HUES48 (cell line): Measurements from ENCODE around the gene RNF11.

ENCODE experiments used
- H3K27ac ChIP-seq: one replicate; pipeline ENCODE4 v1.7.0; 2013; ENCODE audit warnings: low read depth, low read length, inconsistent platforms
- H3K27me3 ChIP-seq: 2 replicates; pipeline ENCODE4 v1.6.1; 2013; ENCODE audit warnings: mild to moderate bottlenecking, low read length; ENCODE audit not compliant: control insufficient read depth, insufficient read depth
- H3K36me3 ChIP-seq: 2 replicates; pipeline ENCODE4 v1.6.1; 2013; ENCODE audit warnings: low read length; ENCODE audit not compliant: control insufficient read depth, insufficient read depth
- H3K4me1 ChIP-seq: 2 replicates; pipeline ENCODE4 v1.6.1; 2013; ENCODE audit warnings: mild to moderate bottlenecking, low read length; ENCODE audit not compliant: control insufficient read depth, insufficient read depth
- H3K4me3 ChIP-seq: 2 replicates; pipeline ENCODE4 v1.5.1; 2013; ENCODE audit warnings: mild to moderate bottlenecking, low read depth, low read length
- H3K9ac ChIP-seq: 2 replicates; pipeline ENCODE4 v1.6.1; 2013; ENCODE audit warnings: mild to moderate bottlenecking, low read depth, low read length, moderate library complexity
- H3K9me3 ChIP-seq: 2 replicates; pipeline ENCODE4 v1.6.1; 2013; ENCODE audit warnings: low read length; ENCODE audit not compliant: control insufficient read depth, insufficient read depth

The RNF11 gene, protein sequence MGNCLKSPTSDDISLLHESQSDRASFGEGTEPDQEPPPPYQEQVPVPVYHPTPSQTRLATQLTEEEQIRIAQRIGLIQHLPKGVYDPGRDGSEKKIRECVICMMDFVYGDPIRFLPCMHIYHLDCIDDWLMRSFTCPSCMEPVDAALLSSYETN

DNA sequence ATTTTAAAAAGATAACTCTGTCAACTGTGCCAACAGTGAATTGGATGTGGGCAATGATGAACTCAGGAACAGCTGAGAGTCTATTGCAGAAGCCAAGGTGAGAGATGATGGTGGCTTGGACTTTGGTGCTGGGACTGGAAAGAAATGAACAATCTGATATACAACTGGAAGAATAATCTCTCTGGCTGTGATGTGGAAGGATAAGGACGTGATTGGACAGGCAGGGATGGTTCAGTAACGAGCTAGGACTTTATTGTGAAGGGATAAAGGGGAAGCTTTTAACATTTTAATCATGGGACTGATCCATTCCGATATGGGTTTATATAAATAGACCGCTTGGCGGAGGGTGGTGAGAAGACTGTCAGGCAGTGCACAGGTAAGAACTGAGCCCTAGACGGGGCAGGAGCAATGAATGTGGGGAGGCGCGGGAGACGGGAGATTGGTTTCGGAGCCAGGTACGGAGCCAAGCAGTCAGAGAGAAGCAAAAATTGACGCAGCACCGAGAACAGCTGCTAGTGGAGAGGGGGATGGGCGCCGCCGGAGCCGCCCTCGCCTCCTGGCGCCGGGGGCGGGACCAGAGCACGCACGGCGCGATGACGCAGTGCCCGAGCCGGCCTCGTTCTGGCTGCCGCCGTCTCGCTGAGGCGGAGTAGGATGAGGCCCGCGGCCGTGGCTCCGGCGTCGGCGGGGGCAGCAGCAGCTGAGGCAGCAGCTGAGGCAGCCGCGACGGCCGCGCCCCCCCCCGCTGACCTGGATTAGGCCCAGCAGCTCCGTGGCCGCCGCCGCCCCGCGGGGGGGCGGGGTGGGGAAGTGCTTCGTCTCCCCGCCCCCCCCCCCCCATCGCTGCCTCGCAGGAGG lies at the start of gene RNF11:
Gene RNF11 (plus strand): TSS at position 601 of the 858 bp plus-strand sequence. CDS start 484 bp downstream, outside the sequence.
- Histone ChIP-seq H3K4me1 (peaks cover 25% of the 10 kb centered on the region), H3K27ac (peak within 1 kb of the TSS; percentile 81), H3K9ac (peak within 1 kb of the TSS; percentile 81)

DNA sequence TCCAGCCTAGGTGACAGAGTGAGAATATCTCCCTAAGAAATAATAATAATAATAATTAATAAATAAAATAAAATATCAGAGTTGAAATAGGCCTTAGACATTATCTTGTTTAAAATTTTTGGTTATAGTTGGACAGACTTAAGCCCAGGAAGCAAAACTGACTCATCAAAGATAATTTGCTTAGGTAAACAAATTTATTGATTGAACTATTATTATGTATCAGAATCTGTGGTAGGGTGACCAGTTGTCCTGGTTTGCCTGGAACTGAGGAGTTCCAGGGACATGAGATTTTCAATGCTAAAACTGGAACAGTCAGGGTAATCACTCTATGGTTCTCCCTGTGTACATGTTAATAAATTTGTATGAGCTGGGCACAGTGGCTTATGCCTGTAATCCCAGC lies 47.8 kb upstream of the RNF11 start:
- H3K27ac ChIP-seq = no peak overlapping the region
- no peak overlapping the region for H3K9ac ChIP-seq
- H3K4me3 ChIP-seq = no peak overlapping the region
- no peaks in the 10 kb centered on the region for H3K4me1 ChIP-seq
- H3K36me3 ChIP-seq = no peaks in the 10 kb centered on the region
- no peaks in the 10 kb centered on the region for H3K9me3 ChIP-seq
- no peaks in the 10 kb centered on the region for H3K27me3 ChIP-seq

More for the DNA sequence above, at the start of gene RNF11:
- H3K27me3 ChIP-seq = peaks cover 8% of the 10 kb centered on the region; the same call in 1 of the 2 replicates
- H3K4me3 ChIP-seq = peak within 1 kb of the TSS; percentile 99
- H3K36me3 ChIP-seq = no peaks in the 10 kb centered on the region
- no peaks in the 10 kb centered on the region for H3K9me3 ChIP-seq

DNA sequence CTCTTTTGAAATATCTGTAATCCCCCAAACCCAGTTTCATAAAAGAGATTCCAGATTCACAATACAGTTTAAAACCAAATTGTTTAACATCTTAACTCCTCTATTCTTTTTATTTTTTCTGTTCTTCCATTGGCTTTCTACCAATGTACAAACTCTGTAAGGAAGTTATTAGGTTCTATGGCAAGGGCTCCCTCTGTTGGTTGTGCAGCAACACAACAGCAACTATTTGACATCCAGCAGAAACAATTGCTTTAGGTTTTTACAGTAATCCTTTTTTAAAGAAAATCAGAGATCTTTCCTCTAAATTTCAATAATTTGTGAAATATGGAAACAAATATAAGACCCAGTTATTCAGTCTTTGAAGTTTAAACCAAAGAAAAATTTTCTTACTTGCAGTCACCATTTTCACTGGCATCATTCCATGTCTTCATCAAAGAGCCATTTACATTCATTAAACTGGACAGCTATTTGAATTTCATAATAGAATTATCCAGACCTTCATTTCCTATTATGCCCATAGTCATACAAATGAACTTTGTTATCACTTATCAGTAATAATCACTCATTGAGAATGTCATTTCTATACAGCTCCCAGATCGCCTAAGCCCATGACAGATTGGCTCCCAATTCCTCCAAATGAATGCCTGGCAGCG lies 46.5 kb upstream of the RNF11 start:
- H3K4me1 ChIP-seq = no peaks in the 10 kb centered on the region
- no peak overlapping the region for H3K9ac ChIP-seq
- no peak overlapping the region for H3K4me3 ChIP-seq
- no peaks in the 10 kb centered on the region for H3K36me3 ChIP-seq
- no peak overlapping the region for H3K27ac ChIP-seq
- no peaks in the 10 kb centered on the region for H3K9me3 ChIP-seq
- H3K27me3 ChIP-seq = no peaks in the 10 kb centered on the region

DNA sequence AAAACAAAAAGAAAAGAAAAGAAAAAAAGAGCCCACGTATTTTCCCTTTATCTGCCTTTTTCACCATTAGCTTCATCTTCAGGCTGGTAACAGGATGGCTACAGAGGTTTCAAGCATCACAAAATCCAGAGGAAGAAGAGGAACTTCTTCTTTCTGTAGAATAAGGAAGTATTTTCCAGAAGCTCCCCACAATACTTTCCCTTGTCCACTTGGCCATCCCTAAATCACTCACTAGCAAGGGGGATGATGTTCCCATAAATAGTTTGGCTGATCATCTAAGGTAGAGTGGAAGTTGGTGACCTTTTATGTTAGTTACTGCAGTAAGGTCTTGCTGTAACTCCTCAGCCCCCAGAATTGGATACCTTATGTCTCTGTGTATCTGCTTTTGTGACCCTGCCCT lies 45.1 kb upstream of the RNF11 start:
- H3K9me3 ChIP-seq = no peaks in the 10 kb centered on the region
- no peak overlapping the region for H3K27ac ChIP-seq
- H3K4me1 ChIP-seq = no peaks in the 10 kb centered on the region
- no peaks in the 10 kb centered on the region for H3K36me3 ChIP-seq
- H3K27me3 ChIP-seq = no peaks in the 10 kb centered on the region
- H3K9ac ChIP-seq = no peak overlapping the region
- H3K4me3 ChIP-seq = no peak overlapping the region

DNA sequence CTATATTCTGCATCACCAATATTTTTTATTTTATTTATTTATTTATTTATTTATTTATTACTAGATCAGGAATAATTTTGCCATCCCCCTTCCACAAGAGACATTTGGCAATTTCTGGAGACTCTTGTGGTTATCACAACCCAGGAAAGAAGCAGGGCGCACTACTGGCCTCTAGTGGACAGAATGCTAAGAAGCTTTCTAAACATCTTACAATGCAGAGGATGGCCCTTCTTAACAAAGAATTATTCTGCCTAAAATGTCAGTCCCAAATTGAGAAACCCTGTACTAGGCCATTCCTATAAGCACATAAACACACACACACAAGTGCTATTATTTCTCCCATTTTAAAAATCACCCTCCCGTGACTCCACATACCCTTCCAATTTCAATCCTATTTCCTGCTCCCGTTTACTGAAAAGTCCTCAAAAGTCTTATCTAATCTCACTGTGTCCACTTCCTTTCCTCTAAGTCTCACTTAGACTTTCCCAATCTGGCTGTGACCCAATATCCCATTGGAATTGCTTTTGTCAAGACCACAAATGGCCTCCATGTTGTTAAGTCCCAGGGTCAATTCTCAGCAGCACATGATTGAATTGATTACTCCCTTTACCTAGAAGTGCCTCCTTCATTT lies 43.7 kb upstream of the RNF11 start:
- Histone ChIP-seq H3K27ac (no peak overlapping the region), H3K9me3 (no peaks in the 10 kb centered on the region), H3K27me3 (no peaks in the 10 kb centered on the region), H3K36me3 (no peaks in the 10 kb centered on the region), H3K4me3 (no peak overlapping the region), H3K9ac (no peak overlapping the region), H3K4me1 (no peaks in the 10 kb centered on the region)

DNA sequence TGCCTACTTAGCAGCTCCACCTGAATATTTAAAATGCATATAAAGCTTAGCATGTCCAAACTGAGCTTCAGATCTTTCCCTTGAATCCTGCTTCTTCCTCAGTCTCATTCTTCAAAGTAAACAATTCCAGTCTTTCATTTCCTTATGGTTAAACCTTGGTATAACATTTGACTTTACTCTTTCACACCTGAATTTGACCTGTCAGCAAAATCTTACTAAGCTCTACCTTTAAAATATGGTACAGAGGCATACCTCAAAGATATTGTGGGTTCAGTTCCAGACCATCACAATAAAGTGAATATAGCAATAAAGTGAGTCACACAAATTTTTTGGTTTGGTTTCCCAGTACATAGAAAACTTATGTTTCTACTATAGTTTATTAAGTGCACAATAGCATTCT lies 42.5 kb upstream of the RNF11 start:
- H3K9me3 ChIP-seq = no peaks in the 10 kb centered on the region
- H3K36me3 ChIP-seq = no peaks in the 10 kb centered on the region
- no peaks in the 10 kb centered on the region for H3K4me1 ChIP-seq
- no peak overlapping the region for H3K9ac ChIP-seq
- no peak overlapping the region for H3K27ac ChIP-seq
- no peak overlapping the region for H3K4me3 ChIP-seq
- no peaks in the 10 kb centered on the region for H3K27me3 ChIP-seq

DNA sequence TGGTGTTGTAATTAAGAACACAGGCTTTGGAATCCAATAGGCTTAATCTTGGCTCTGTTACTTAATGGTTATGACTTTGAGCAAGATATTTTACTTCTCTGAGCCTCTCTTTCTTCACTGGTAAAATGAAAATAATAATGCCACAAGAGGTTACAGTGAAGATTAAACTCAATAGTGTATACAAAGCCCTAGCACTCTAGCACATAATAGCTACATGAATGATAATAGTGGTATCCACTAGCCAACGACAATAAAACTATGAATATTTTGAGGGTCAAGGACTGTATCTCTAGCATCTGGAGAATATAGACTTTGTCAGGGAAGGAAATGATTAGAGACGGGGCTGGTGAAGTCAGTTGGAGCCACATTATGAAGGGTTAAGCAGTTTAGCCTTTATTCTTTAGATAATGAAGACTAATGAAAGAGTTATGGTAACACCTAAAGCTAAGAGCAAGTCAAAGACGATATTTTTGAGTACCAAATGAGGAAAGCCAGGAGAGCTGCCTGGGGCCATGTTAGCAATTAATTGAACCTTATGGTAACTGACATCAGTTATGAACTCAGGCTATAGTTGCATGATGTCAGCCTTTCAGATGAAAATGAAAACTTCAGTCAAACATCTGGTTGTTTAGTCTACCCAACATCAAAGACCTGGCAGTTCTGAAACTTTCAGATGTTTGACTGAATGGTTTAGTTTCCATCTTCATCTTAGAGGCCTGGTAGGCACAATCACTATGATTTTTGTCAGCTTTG lies 32.8 kb upstream of the RNF11 start:
- H3K27me3 ChIP-seq = no peaks in the 10 kb centered on the region
- H3K4me1 ChIP-seq = no peaks in the 10 kb centered on the region
- no peaks in the 10 kb centered on the region for H3K9me3 ChIP-seq
- no peak overlapping the region for H3K9ac ChIP-seq
- H3K4me3 ChIP-seq = no peak overlapping the region
- H3K27ac ChIP-seq = no peak overlapping the region
- H3K36me3 ChIP-seq = no peaks in the 10 kb centered on the region

DNA sequence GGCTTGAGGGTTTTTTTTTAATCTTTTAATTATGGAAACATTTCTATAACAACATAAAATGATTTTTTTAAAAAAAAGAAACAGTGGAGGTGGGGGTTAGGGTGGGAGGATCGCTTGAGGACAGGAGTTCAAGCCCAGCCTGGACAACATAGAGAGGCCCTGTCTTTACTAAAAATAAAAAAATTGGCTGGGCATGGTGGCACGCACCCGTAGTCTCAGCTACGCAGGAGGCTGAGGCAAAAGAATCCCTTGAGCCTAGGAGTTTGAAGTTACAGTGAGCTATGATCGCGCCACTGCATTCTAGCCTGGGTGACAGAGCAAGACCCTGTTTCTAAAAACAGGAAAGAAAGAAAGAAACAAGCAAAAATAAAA lies 32.2 kb upstream of the RNF11 start:
- no peaks in the 10 kb centered on the region for H3K9me3 ChIP-seq
- no peaks in the 10 kb centered on the region for H3K36me3 ChIP-seq
- no peak overlapping the region for H3K4me3 ChIP-seq
- no peaks in the 10 kb centered on the region for H3K27me3 ChIP-seq
- no peak overlapping the region for H3K27ac ChIP-seq
- H3K4me1 ChIP-seq = no peaks in the 10 kb centered on the region
- H3K9ac ChIP-seq = no peak overlapping the region

DNA sequence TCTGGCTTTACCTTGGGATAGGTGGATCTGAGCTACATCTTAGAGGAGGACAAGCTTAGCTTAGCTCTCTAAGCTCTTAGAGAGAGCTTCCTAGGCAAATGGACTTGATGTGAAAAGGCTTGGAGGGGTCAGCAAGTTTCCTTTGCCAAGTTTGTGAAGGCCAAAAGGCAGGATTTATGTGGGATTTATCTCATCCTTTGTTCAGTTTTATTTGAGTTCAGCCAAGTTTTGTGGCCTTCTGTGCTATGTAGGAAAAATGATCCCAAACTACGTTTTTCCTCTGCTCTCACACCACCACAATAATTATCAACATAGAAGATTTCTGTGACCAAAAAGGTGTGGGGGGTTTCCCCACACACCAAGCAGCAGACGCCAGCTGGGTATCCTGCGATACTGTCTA lies 26.0 kb upstream of the RNF11 start:
- Histone ChIP-seq H3K4me1 (no peaks in the 10 kb centered on the region), H3K36me3 (no peaks in the 10 kb centered on the region), H3K4me3 (no peak overlapping the region), H3K9me3 (no peaks in the 10 kb centered on the region), H3K27me3 (no peaks in the 10 kb centered on the region), H3K9ac (no peak overlapping the region), H3K27ac (no peak overlapping the region)

DNA sequence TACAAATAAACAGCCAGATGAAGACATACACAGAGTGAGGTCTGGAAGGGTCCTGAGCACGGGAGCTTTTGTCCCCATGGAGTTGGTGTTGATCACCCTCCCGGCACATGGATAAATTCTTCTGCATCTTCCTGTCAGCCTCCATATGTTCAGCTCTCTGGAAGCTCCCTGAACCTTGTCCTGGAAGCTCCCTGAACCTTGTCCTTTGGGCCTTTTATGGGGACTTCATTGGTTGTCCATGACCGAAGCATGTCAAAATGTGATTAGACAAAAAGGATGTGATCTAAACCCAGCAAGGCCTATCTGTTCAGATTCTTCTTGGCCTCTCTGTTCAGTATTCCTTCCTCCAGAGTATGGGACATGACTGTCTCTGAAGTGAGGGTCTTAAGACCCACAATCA lies 25.4 kb upstream of the RNF11 start:
- Histone ChIP-seq H3K36me3 (no peaks in the 10 kb centered on the region), H3K27me3 (no peaks in the 10 kb centered on the region), H3K9me3 (no peaks in the 10 kb centered on the region), H3K4me1 (no peaks in the 10 kb centered on the region), H3K4me3 (no peak overlapping the region), H3K27ac (no peak overlapping the region), H3K9ac (no peak overlapping the region)
